ENCODE data around the gene PCBD2. TPM values are rescaled to one million over a fixed set of nuclear protein-coding genes. Genes with fewer than 3 reads are reported as not detected.

The PCBD2 gene
- total and polyA plus RNA-seq, 2 of the 4 experiments (the other 2 are of a cell fraction): 2.2 to 2.7 TPM

DNA sequence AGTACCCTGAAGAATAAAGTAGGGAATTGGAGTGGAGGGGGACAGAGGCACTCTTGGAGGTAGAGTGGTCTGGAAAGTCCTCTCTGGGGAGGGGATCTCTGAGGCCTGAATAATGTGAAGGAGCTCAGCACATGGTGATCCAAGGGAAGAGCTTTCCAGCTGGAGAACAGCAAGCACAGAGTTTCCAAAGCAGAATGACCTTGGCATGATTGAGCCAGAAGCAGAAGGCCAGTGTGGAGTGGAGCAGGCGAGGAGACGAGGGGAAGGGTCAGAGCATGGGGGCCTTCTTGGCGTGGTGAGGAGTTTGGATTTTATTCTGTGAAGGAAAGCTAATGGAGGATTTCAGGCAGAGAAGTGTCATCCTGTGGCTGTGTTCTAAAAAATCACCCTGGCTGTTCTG lies 8.3 kb downstream of the PCBD2 start (continued):
- TF ChIP-seq MXI1 (IDR thresholded peaks at IDR 0.05; ENCODE audit: borderline replicate concordance, low read depth, low read length): no peak
- no peak for TF ChIP-seq BHLHE40 (IDR thresholded peaks at IDR 0.05; ENCODE audit: low read depth, low read length)
- TF ChIP-seq MAFK (IDR thresholded peaks at IDR 0.05; ENCODE audit: low read depth, low read length): no peak
- TF ChIP-seq POLR2A (IDR thresholded peaks at IDR 0.05; ENCODE audit: low read depth, low read length): no peak

DNA sequence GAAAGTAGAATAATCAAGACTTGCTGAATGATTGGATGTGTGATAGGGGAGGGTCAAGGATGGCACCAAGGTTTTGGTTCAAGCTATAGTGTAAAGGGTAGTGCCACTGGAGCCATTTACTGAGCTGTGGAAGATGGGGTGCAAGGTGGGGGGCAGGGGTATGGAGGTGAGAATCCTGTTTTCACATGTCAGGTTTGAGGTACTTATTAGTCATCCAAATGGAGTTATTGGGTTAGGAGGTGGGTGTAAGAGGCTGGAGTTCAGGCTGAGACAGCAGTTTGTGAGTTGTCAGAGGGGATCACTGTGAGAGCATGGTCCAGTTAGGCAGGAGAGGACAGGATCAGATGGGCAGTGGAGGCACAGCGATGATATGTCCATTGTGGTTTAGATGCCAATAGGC lies 8.9 kb downstream of the PCBD2 start:
- no peak for ATAC-seq (ENCODE audit: low read depth)
- CTCF ChIA-PET: interaction anchor here (0.6 kb wide), 1 partner anchor 290 kb away, joined by 4 read pairs; no protein-coding TSS in a partner anchor
- H3K4me3 ChIP-seq (ENCODE audit: insufficient read depth, low read depth, low read length): no peak overlapping the region
- H3K9ac ChIP-seq (ENCODE audit: low read depth, low read length): no peak overlapping the region
- dilution Hi-C loops (cut with HindIII; ENCODE audit: low sequenced_read_pairs, unreplicated experiment): no loop called here
- no peak overlapping the region for H4K91ac ChIP-seq (ENCODE audit: insufficient read depth, low read depth, low read length)
- H3K14ac ChIP-seq (replicated peaks; ENCODE audit: low read depth, low read length): no peak overlapping the region
- H3K4me1 ChIP-seq (ENCODE audit: control insufficient read depth, insufficient read depth, low read length): peaks cover 2% of the 10 kb centered on the region; the same call in 1 of the 2 replicates
- BruUV-seq (replicated peaks): no TSS peak
- no peaks in the 10 kb centered on the region for H4K20me1 ChIP-seq (ENCODE audit: insufficient read depth, low read length)
- H3K23ac ChIP-seq (ENCODE audit: low read depth, low read length): no peak overlapping the region
- in situ Hi-C loops (cut with MboI; ENCODE audit: low sequenced_read_pairs): no loop called here
- no peak overlapping the region for H3K27ac ChIP-seq (ENCODE audit: insufficient read depth, low read length)
- intact Hi-C loops (cut with micrococcal nuclease): no loop called here
- no peak overlapping the region for H3K18ac ChIP-seq (ENCODE audit: low read depth, low read length)
- no peak for DNase-seq
- no peaks in the 10 kb centered on the region for H3K9me3 ChIP-seq (ENCODE audit: control insufficient read depth, insufficient read depth, low read length)
- no peak overlapping the region for H4K8ac ChIP-seq (ENCODE audit: low read depth in 2 of 2, low read length in 2 of 2)
- WGBS, 2 experiments (ENCODE audit: extremely low coverage in 2 of 2, insufficient read length in 1 of 2): 100% methylated on average over 1 of the region's 1 CpG; no CpG with 5 or more reads in 1 of the 2 experiments
- POLR2A ChIA-PET (ENCODE audit: unreplicated experiment): no interaction called here
- H2AK9ac ChIP-seq (replicated peaks; ENCODE audit: low read depth, low read length, poor library complexity): no peak overlapping the region
- H4K5ac ChIP-seq (ENCODE audit: low read depth, low read length): no peak overlapping the region
- peaks cover 3% of the 10 kb centered on the region; the same call in 1 of the 2 replicates for H3K9me1 ChIP-seq (ENCODE audit: insufficient read depth, low read length)
- H2BK20ac ChIP-seq (ENCODE audit: low read depth, low read length): no peak overlapping the region
- peaks cover 3 to 16% of the 10 kb centered on the region in 2 experiments for H3K79me1 ChIP-seq (ENCODE audit: low read depth in 1 of 2, low read length in 2 of 2)
- no peaks in the 10 kb centered on the region for H3K27me3 ChIP-seq (ENCODE audit: control insufficient read depth, insufficient read depth, low read length)
- H2AK5ac ChIP-seq (ENCODE audit: low read depth, low read length): no peak overlapping the region
- no peak overlapping the region for H3K4ac ChIP-seq (ENCODE audit: low read depth, low read length)
- H2BK5ac ChIP-seq (ENCODE audit: low read depth, low read length, poor library complexity, severe bottlenecking): no peak overlapping the region
- no peak overlapping the region for H2AFZ ChIP-seq (replicated peaks; ENCODE audit: low read length, poor library complexity)
- H2BK120ac ChIP-seq (ENCODE audit: low read depth, low read length): no peak overlapping the region
- no peak overlapping the region for H2BK15ac ChIP-seq (ENCODE audit: low read depth, low read length)
- peaks cover 6% of the 10 kb centered on the region; the same call in 1 of the 2 replicates for H3K36me3 ChIP-seq (ENCODE audit: control insufficient read depth, insufficient read depth, low read length)
- TF ChIP-seq RAD21 (IDR thresholded peaks at IDR 0.05; ENCODE audit: low read length): no peak
- TF ChIP-seq RCOR1 (IDR thresholded peaks at IDR 0.05; ENCODE audit: insufficient replicate concordance, low read length): no peak
- TF ChIP-seq BHLHE40 (IDR thresholded peaks at IDR 0.05; ENCODE audit: low read depth, low read length): no peak
- no peak for TF ChIP-seq MXI1 (IDR thresholded peaks at IDR 0.05; ENCODE audit: borderline replicate concordance, low read depth, low read length)
- TF ChIP-seq CEBPB (IDR thresholded peaks at IDR 0.05; ENCODE audit: low read depth, low read length): no peak
- no peak for TF ChIP-seq MAZ (IDR thresholded peaks at IDR 0.05; ENCODE audit: borderline replicate concordance, low read depth, low read length)
- TF ChIP-seq RFX5 (IDR thresholded peaks at IDR 0.05; ENCODE audit: low read depth, low read length): no peak
- TF ChIP-seq, protein P1, sequence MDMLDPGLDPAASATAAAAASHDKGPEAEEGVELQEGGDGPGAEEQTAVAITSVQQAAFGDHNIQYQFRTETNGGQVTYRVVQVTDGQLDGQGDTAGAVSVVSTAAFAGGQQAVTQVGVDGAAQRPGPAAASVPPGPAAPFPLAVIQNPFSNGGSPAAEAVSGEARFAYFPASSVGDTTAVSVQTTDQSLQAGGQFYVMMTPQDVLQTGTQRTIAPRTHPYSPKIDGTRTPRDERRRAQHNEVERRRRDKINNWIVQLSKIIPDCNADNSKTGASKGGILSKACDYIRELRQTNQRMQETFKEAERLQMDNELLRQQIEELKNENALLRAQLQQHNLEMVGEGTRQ (IDR thresholded peaks at IDR 0.05; ENCODE audit: low read depth, low read length): no peak
- TF ChIP-seq, protein P2, sequence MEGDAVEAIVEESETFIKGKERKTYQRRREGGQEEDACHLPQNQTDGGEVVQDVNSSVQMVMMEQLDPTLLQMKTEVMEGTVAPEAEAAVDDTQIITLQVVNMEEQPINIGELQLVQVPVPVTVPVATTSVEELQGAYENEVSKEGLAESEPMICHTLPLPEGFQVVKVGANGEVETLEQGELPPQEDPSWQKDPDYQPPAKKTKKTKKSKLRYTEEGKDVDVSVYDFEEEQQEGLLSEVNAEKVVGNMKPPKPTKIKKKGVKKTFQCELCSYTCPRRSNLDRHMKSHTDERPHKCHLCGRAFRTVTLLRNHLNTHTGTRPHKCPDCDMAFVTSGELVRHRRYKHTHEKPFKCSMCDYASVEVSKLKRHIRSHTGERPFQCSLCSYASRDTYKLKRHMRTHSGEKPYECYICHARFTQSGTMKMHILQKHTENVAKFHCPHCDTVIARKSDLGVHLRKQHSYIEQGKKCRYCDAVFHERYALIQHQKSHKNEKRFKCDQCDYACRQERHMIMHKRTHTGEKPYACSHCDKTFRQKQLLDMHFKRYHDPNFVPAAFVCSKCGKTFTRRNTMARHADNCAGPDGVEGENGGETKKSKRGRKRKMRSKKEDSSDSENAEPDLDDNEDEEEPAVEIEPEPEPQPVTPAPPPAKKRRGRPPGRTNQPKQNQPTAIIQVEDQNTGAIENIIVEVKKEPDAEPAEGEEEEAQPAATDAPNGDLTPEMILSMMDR (conservative IDR thresholded peaks at IDR 0.05; ENCODE audit: low read depth, low read length): no peak
- no peak for TF ChIP-seq POLR2A (IDR thresholded peaks at IDR 0.05; ENCODE audit: low read depth, low read length)
- H3K56ac ChIP-seq (ENCODE audit: extremely low read depth, insufficient read depth, low read length): no peak overlapping the region
- no peak overlapping the region for H3K4me2 ChIP-seq (ENCODE audit: low read depth, low read length)

All from IMR-90 (cell line).